HG03469 (cell line): ENCODE measurements around the gene OR52W1.

Experiments
- ATAC-seq: cut with Tn5 transposase; IDR thresholded peaks from one replicate; pipeline ENCODE4 v1.9.1; 2021; ENCODE audit warnings: mild to moderate bottlenecking, moderate library complexity, moderate number of reproducible peaks; ENCODE audit not compliant: unreplicated experiment

OR52W1 gene, protein sequence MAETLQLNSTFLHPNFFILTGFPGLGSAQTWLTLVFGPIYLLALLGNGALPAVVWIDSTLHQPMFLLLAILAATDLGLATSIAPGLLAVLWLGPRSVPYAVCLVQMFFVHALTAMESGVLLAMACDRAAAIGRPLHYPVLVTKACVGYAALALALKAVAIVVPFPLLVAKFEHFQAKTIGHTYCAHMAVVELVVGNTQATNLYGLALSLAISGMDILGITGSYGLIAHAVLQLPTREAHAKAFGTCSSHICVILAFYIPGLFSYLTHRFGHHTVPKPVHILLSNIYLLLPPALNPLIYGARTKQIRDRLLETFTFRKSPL

GRCh38 chr11:6199174-6199810, at the start of gene OR52W1:
OR52W1 (plus strand) TSS chr11:6199224; CDS start chr11:6199224, 0 bp downstream.
- no peak for ATAC-seq

GRCh38 chr11:6151117-6151516, 47.9 kb upstream of the OR52W1 start:
- ATAC-seq = no peak

DNA sequence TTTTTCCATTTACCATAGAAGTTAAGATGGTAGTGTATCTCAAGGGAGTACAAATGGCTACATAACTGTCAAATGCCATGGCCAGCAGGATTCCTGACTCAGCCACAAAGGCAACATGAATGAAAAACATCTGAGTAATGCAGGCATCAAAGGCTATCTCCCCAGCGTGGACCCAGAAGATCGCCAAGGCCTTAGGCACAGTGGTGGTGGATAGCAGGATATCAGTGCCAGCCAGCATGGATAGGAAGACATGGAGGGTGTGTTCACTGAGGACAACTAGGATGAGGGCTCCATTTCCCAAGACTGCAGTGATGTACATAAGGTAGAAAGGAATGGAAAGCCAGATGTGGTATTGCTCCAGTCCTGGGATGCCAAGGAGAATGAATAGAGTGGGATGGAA, 46.9 kb upstream of the OR52W1 start:
- ATAC-seq = no peak

DNA sequence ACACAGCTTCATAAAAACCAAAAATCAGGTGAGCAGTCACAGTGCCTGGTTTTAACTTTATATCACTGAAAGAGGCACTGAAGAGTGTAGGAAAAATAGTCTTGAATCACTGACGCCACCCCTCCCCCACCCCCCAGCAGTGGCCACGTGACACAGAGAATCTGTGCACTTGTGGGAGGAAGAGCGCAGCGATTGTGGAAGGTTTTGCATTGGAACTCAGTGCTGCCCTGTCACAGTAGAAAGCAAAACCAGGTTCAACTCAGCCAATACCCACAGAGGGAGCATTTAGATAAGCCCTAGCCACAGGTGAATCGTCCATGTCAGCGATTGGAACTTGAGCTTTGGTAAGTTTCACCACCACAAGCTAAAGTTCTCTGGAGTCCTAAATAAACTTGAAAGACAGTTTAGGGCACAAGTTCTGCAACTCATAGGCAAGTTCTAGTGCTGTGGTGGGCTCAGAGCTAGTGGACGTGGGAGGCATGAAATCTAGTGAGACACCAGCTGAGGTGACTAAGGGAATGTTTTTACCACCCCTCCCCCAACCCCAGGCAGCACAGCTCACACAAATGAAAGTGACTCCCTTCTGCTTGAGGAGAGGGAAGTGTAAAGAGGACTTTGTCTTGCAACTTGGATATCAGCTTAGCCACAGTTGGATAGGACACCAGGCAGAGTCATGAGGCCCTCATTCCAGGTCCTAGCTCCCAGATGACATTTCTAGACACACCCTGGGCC, 42.2 kb upstream of the OR52W1 start:
- ATAC-seq = no peak

DNA sequence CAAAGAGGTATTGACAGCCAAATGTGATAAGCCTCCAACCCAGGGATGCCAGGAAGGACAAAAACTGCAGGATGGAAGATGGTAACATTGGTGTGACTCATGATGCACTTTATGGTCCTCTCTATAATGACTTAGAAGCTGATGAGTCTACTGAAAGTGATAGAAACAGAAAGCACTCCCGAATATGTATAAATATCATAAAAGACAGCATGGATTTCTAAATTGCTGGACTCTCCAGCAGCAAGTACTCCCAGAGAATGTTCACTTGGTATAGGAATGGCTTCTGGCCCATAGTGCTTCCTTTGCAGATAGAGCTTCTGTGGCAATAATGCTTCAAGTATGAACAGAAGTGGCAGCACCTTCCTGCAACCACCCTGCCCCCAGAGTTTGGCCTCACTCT, 28.8 kb upstream of the OR52W1 start, which contains the start of gene OR52B2:
TSS of gene OR52B2 (minus strand) at position 101 of the 400 bp plus-strand sequence. CDS start at position 101, 0 bp downstream.
- ATAC-seq = no peak

DNA sequence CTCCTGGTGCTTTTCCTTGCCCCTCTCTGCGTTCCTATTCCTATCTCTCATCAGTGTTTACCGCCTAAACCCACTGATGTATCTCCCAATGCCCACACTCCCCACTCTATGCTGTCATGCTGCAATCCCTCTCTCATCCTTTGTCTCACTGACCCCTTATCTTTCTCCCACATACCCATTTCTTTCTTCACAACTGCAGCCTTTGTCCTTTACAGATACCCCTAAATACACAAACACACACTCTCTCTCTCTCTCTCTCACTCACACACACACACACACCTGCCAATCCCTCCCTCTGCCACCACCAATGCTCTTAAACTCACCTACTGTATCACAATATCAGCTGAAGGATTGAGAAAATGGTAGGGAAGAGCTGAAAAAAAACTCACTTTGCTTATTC, 23.6 kb upstream of the OR52W1 start:
- ATAC-seq = no peak

- ATAC-seq = no peak
Measured at GRCh38 chr11:6191742-6192141, 7.3 kb upstream of the OR52W1 start.

GRCh38 chr11:6194065-6194581, 4.9 kb upstream of the OR52W1 start:
- ATAC-seq = no peak

DNA sequence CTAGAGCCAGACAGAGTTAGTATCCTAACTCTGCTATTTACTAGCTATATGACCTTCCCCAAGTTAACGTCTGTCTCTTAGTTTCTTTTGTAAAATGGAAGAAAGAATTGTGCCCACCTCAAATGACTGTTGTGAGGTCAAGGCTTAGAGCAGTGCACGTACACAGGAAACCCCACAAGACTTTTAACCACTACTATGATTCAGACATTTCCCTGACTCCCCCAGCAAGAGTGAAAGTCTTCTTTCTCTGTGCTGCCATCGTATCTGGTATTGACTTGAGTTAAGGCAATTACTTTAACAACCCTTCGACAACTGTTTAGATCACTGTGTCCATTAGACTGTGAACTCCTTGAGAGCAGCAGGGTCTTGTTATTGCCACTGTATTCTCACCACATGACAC, 2.6 kb upstream of the OR52W1 start:
- peak; percentile 38 for ATAC-seq

GRCh38 chr11:6197466-6198200, 1.4 kb upstream of the OR52W1 start:
- no peak for ATAC-seq

GRCh38 chr11:6200975-6201374, 2.0 kb downstream of the OR52W1 start:
- no peak for ATAC-seq

GRCh38 chr11:6201481-6201880, 2.5 kb downstream of the OR52W1 start:
- no peak for ATAC-seq

- ATAC-seq = no peak
Measured at GRCh38 chr11:6202041-6202440, 3.0 kb downstream of the OR52W1 start.

- ATAC-seq = peak; percentile 67
Measured at GRCh38 chr11:6203327-6203726, 4.3 kb downstream of the OR52W1 start.

GRCh38 chr11:6204706-6205105, 5.7 kb downstream of the OR52W1 start:
- no peak for ATAC-seq

DNA sequence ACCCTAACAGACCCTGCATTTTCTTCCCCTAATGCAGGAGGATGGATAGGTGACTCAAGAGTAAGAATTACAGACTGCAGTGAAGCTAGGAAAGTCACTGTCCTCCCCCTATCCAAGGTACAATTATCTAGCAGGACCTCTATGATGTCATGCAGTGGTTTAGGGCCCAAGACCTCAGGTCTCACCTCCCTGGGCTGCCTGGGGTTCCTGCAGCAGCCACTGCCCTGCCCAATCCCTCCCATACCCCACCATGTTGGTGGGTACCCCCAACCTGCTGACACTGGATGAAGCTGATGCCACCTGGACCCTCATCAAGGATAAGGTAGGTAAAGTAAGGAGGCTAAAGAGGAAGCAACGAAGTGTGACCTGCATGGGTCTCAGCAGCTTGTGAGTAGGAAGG, 6.3 kb downstream of the OR52W1 start, which contains the start of gene C11orf42:
TSS of gene C11orf42 (plus strand) at position 192 of the 400 bp plus-strand sequence. CDS start at position 251, 59 bp downstream.
- ATAC-seq = no peak

GRCh38 chr11:6206456-6207180, 7.6 kb downstream of the OR52W1 start:
- ATAC-seq = no peak

GRCh38 chr11:6209801-6210200, 10.8 kb downstream of the OR52W1 start:
- ATAC-seq = no peak

DNA sequence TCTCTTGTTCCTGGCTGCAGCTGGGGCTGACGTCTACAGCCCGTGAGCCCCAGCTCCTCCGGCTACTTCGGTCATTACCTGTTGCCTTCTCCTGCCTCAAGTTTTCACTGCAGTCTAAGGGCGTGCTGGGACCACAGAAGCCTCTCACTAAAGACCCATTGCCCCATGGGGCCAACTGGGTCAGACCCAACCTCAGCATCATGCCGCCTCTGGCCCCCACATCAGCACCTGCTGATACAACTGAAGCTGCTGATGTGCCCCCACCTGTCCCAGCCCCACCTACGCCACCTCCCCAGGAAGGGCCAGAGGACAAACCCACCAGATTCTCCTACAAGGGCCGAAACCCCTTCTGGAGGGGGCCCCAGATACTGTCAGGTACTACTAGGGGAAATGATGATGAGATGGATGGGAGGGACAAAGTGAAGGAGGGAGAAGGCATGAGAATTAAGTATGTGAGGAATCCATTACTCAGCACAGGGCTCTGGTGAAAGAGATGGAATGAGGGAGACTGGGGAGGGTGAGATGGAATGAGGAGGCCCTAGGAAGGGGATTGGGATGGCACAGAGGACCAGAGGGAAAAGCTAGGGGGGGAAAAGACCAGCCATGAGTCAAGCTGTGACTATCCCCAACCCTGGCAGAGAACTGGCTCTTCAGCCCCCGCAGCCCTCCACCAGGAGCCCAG, 11.4 kb downstream of the OR52W1 start:
- no peak for ATAC-seq
